Stimulated activated CD8-positive, alpha-beta memory T cell treated with anti-CD3 and anti-CD28 coated beads, Interleukin-7, amount 100 ng/mL, for 24 hours (primary cell): ENCODE results near the gene XPR1.

Experiments used
- DNase-seq: peaks from one replicate; pipeline ENCODE4 v3.0.0-alpha.2; 2020; ENCODE audit warnings: low read depth

Gene XPR1

DNA sequence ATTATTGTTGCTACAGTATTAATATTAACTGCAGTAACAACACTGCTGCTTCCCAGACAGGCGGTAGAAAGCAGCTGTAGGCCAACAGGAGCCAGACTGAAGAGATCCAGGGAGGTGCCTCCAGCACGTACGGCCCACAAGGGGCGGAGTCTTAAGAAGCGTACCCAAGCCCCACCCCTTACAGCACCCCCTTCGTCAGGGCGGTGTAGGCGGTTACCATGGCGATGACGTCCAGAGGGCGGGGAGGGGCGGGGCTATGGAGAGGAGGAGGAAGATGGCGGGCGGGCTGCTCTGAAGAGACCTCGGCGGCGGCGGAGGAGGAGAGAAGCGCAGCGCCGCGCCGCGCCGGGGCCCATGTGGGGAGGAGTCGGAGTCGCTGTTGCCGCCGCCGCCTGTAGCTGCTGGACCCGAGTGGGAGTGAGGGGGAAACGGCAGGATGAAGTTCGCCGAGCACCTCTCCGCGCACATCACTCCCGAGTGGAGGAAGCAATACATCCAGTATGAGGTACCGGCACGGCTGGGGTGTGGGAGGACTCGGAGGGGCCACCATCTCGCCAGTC, at the start of gene XPR1:
TSS of gene XPR1 (plus strand) at position 257 of the 560 bp plus-strand sequence. CDS start at position 437, 180 bp downstream.
- DNase-seq = peak; percentile 98

DNA sequence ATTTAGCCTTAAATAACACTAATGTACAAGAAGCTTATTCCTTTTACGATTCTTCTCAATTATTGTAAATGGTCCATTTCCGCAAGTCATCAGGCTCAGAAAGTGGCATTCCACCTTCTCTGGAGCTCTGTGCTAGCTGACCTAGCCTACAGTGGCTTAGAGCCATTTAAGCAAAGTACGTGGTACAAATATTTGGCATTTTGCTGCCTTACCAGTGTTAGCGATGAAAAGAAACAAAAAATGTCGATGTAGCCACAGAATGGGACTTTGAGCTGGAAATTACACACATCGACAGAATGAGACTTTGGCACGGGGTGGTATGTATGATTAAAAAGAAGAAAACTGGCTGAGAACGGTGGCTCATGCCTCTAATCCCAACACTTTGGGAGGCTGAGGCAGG, 47.0 kb upstream of the XPR1 start:
- no peak for DNase-seq

DNA sequence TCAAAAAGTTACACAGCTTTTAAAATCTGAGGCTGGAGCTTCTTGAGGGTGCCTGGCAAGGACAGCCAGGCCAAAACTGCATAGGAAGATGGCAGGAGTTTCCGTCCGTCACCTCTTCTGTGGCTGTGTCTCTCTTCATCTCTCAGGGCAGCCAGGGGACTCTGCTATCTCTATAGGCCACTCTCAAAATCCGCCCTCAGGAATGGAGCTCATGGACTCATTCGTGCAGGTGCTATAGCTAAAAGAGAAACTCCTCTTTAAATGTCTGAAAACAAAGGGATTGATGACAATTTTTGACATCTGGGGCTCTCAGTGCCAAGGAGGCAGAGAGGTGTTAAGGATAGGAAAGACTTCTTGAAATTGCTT, 45.8 kb upstream of the XPR1 start:
- DNase-seq = no peak

GRCh38 chr1:180586671-180587155, 45.1 kb upstream of the XPR1 start:
- no peak for DNase-seq

DNA sequence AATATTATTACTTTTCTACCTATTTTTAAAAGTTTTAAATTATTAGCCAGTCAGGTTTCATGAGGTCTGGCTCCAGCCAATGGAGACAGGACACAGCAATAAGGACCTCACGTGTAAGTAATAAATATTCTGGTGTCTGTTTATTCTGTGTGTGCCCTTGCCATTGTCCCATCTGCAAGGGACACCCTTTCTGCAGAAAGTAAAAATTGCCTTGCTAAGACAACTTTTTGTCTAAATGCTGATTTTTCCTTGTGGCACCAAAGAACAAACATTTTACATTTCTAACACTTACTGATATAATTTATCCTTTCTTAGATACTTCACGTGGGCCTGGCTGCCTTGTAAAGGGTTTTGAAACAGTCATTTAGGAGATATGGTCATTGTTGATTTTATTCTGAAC, 43.7 kb upstream of the XPR1 start:
- DNase-seq = no peak

GRCh38 chr1:180590889-180591288, 40.9 kb upstream of the XPR1 start:
- no peak for DNase-seq

DNA sequence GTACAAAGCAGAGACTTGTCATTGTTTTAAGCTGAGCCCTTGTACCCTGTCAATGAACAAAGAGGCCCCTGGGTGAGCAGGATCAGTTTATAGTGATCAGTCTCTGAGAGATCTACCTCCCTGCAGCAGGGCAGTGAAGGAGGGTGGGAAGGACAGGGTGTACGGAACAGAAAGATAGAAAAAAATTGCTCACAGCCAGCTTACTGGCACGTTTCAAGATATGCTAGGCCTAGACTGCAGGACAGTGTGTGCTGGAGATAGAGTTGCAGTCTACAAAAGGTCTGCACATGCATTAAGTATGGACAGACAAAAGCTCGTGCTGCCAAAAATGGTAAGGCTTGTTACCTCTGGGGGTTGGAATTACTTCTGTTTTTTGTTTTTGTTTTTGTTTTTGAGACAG, 38.4 kb upstream of the XPR1 start:
- DNase-seq = no peak

- no peak for DNase-seq
Observed at GRCh38 chr1:180594723-180595122, 37.1 kb upstream of the XPR1 start.

DNA sequence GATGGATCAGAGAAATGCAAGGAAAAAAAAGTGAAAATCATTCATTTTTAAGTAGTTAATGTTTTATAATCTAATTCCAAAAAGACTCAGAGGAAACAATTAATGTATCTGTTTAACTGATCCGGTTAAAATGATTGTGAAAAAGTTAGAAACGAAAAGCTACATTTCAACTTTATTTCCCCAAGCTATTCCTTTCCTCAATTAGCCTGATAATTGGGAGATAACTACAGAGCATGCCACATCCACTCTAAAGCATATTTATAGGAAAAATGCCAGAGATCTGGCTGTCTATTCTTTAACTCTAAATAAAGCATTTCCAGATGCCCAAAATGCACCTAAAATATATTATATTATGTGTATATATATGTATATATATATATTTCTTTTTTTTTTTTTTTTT, 35.9 kb upstream of the XPR1 start:
- no peak for DNase-seq

- no peak for DNase-seq
Observed at GRCh38 chr1:180597520-180597919, 34.3 kb upstream of the XPR1 start.

- DNase-seq = no peak
Observed at GRCh38 chr1:180598333-180598974, 33.4 kb upstream of the XPR1 start.

DNA sequence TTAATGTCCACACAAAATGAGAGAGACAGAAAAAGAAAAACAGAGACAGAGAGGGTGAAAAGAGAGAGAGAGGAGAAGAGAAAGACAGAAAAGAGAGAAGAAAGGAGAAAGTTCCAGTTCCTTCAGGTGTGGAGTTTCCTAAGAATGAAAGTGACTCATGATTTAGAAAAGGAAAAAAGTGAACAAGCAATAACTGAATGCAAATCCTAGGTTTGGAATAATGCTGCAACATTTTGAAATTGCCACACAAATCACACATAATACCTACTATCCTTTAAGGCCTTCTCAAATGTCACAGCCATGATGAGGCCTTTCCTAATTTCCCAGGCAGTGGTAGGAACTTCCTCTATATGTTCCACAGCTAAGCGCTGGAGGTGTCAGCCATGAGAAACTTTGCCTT, 31.5 kb upstream of the XPR1 start:
- no peak for DNase-seq

DNA sequence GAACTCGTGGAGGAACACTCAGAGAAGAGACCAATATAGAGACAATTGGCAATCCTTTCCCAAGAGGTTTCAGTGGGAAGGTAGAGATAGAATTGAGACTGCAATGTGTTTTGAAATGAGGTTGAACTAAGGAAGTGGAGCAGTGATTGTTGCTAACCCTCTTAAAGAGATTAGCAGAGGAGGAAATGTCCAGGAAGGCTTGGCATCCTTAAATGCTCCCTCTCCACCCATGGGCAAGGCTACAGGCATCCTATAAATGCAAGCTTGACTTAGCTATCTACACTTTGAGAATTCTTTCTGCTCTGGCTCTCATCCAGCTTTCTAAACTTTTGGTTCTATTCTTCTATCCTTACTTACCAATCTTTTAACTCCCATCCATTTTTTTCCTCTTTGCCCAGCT, 30.3 kb upstream of the XPR1 start:
- no peak for DNase-seq

DNA sequence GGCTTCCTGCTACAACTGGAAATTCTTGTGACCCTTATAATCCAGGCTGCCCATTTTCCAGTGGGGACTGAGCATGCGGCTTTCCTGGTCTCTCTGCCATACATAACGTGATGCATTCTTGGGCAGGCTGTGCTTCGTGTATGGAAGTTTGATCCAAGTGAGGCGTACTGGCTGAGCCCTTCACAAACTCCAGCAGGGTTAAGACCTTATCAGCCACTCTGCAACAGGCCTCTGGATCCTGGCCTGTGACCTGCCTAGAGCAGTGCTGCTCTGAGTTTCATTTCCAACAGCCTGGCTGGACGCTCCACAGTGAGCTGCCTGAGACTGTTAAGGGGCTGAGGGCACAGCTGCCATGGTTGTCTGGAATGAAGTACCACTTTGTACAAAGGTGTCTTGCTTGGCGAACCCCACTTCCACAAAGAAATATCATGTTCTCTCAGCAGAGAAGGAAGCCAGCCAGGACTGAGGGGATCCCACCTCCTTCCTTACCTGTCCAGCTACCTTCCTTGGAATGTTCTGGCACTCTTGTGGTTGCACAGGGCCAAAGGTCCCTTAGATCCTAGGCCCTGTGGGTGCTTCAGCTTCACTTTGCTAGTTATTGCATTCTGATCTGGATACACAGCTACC, 28.5 kb upstream of the XPR1 start:
- DNase-seq = no peak

DNA sequence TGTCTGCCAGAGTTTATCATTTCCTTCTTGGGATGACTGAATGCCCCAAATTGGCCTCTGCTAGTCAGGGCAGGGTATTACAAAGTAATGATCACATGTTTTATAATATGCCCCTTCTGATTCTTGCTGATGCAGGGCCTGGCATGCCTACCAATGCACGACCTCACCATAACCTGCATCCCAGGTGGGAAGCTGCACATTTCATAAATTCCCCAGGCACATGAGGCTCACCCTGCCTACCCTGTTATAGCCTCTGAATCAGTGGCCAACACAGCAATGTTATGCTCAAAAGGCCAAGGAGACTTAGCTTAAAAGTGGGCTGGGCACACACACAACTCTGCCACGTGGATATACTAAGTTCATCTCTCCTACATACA, 28.0 kb upstream of the XPR1 start:
- no peak for DNase-seq

GRCh38 chr1:180606155-180606554, 25.7 kb upstream of the XPR1 start:
- DNase-seq = no peak

- DNase-seq = no peak
Observed at GRCh38 chr1:180609643-180610555, 21.9 kb upstream of the XPR1 start.

DNA sequence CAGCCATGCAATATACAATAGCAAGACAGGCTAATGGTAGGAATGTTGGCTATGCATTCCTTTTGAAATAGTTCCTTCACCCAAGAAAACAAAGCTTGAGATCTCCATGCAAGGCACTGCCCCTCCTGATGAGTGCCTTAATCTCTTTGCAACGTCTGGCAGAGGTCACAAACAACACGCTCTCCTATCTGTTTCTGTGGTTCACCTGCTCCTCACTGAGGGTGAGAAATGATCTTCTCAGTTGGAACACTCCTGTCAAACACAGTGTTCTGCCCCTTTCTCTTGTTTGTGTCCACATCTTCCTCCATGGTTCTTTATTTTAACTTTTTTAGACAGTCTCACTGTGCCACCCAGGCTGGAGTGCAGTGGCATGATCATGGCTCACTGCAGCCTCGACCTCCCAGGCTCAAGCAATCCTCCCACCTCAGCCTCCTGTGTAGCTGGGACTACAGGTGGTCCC, 21.2 kb upstream of the XPR1 start:
- no peak for DNase-seq

- no peak for DNase-seq
Observed at GRCh38 chr1:180611016-180611930, 20.5 kb upstream of the XPR1 start.

GRCh38 chr1:180612632-180613031, 19.2 kb upstream of the XPR1 start:
- no peak for DNase-seq

GRCh38 chr1:180614730-180615129, 17.1 kb upstream of the XPR1 start:
- no peak for DNase-seq
